ENCODE results near the gene MAGI3.
A peak's percentile ranks its signal among the peaks of the same experiment; 100 is the strongest.

The MAGI3 gene

GRCh38 chr1:113681596-113682337, 291.5 kb downstream of the MAGI3 start:
- Histone ChIP-seq H3K9ac (ENCODE audit: low read length) (no peak overlapping the region), H2BK5ac (ENCODE audit: low read length) (no peak overlapping the region), H3K79me1 (ENCODE audit: low read length) (no peaks in the 10 kb centered on the region), H2AK5ac (ENCODE audit: low read length) (no peak overlapping the region), H3K56ac (ENCODE audit: low read length) (no peak overlapping the region), H4K8ac (ENCODE audit: low read depth, low read length) (no peak overlapping the region), H3K4me2 (ENCODE audit: low read length) (no peak overlapping the region), H2BK15ac (replicated peaks; ENCODE audit: low read depth) (no peak overlapping the region), H3K23ac (ENCODE audit: low read length) (no peak overlapping the region), H3K4ac (ENCODE audit: low read depth, low read length) (no peak overlapping the region), H3K4me1 (ENCODE audit: control insufficient read depth, low read depth, low read length) (no peaks in the 10 kb centered on the region), H3K27me3 (ENCODE audit: insufficient read depth, low read length, poor library complexity) (no peaks in the 10 kb centered on the region), H2BK120ac (ENCODE audit: low read depth, low read length) (no peak overlapping the region), H3K4me3 (ENCODE audit: low read length) (no peak overlapping the region), H3K27ac (ENCODE audit: low read depth, low read length) (no peak overlapping the region), H3K79me2 (ENCODE audit: control insufficient read depth, insufficient read depth, low read length) (no peaks in the 10 kb centered on the region), H4K5ac (ENCODE audit: low read length) (no peak overlapping the region), H3K36me3 (ENCODE audit: control insufficient read depth, insufficient read depth, low read length) (no peaks in the 10 kb centered on the region), H3K18ac (ENCODE audit: low read length) (peak overlapping the region; percentile 51)
- no peak for DNase-seq
- no CpG with 5 or more reads among the region's 7 CpGs for whole genome bisulfite sequencing (ENCODE audit: extremely low coverage, insufficient coverage, low lambda C conversion rate)

GRCh38 chr1:113683384-113684152, 293.3 kb downstream of the MAGI3 start:
- Histone ChIP-seq H3K79me1 (ENCODE audit: low read length) (no peaks in the 10 kb centered on the region), H2BK5ac (ENCODE audit: low read length) (no peak overlapping the region), H3K27ac (ENCODE audit: low read depth, low read length) (no peak overlapping the region), H3K56ac (ENCODE audit: low read length) (no peak overlapping the region), H3K9ac (ENCODE audit: low read length) (no peak overlapping the region), H2AK5ac (ENCODE audit: low read length) (no peak overlapping the region), H3K23ac (ENCODE audit: low read length) (no peak overlapping the region), H3K4ac (ENCODE audit: low read depth, low read length) (no peak overlapping the region), H2BK15ac (replicated peaks; ENCODE audit: low read depth) (no peak overlapping the region), H3K27me3 (ENCODE audit: insufficient read depth, low read length, poor library complexity) (no peaks in the 10 kb centered on the region), H3K18ac (ENCODE audit: low read length) (no peak overlapping the region), H3K4me2 (ENCODE audit: low read length) (no peak overlapping the region), H3K79me2 (ENCODE audit: control insufficient read depth, insufficient read depth, low read length) (no peaks in the 10 kb centered on the region), H3K4me1 (ENCODE audit: control insufficient read depth, low read depth, low read length) (no peaks in the 10 kb centered on the region), H2BK120ac (ENCODE audit: low read depth, low read length) (no peak overlapping the region), H4K8ac (ENCODE audit: low read depth, low read length) (no peak overlapping the region), H3K4me3 (ENCODE audit: low read length) (no peak overlapping the region), H4K5ac (ENCODE audit: low read length) (no peak overlapping the region), H3K36me3 (ENCODE audit: control insufficient read depth, insufficient read depth, low read length) (no peaks in the 10 kb centered on the region)
- WGBS (ENCODE audit: extremely low coverage, insufficient coverage, low lambda C conversion rate), result no CpG with 5 or more reads among the region's 8 CpGs
- DNase-seq, result no peak

GRCh38 chr1:113684153-113684541, 293.8 kb downstream of the MAGI3 start:
- Histone ChIP-seq H3K23ac (ENCODE audit: low read length) (no peak overlapping the region), H3K79me2 (ENCODE audit: control insufficient read depth, insufficient read depth, low read length) (no peaks in the 10 kb centered on the region), H2BK5ac (ENCODE audit: low read length) (no peak overlapping the region), H3K56ac (ENCODE audit: low read length) (no peak overlapping the region), H3K36me3 (ENCODE audit: control insufficient read depth, insufficient read depth, low read length) (no peaks in the 10 kb centered on the region), H3K18ac (ENCODE audit: low read length) (no peak overlapping the region), H3K4ac (ENCODE audit: low read depth, low read length) (no peak overlapping the region), H3K4me1 (ENCODE audit: control insufficient read depth, low read depth, low read length) (no peaks in the 10 kb centered on the region), H3K4me3 (ENCODE audit: low read length) (no peak overlapping the region), H2AK5ac (ENCODE audit: low read length) (no peak overlapping the region), H3K79me1 (ENCODE audit: low read length) (no peaks in the 10 kb centered on the region), H4K5ac (ENCODE audit: low read length) (no peak overlapping the region), H3K4me2 (ENCODE audit: low read length) (no peak overlapping the region), H2BK120ac (ENCODE audit: low read depth, low read length) (no peak overlapping the region), H3K27ac (ENCODE audit: low read depth, low read length) (no peak overlapping the region), H3K27me3 (ENCODE audit: insufficient read depth, low read length, poor library complexity) (no peaks in the 10 kb centered on the region), H3K9ac (ENCODE audit: low read length) (no peak overlapping the region), H4K8ac (ENCODE audit: low read depth, low read length) (no peak overlapping the region), H2BK15ac (replicated peaks; ENCODE audit: low read depth) (no peak overlapping the region)
- no CpG with 5 or more reads among the region's 6 CpGs for WGBS (ENCODE audit: extremely low coverage, insufficient coverage, low lambda C conversion rate)
- DNase-seq, result no peak

- H3K79me1 ChIP-seq (ENCODE audit: low read length), result no peaks in the 10 kb centered on the region
- H2BK5ac ChIP-seq (ENCODE audit: low read length), result no peak overlapping the region
- H3K4me2 ChIP-seq (ENCODE audit: low read length), result no peak overlapping the region
- no peak overlapping the region for H4K8ac ChIP-seq (ENCODE audit: low read depth, low read length)
- no peak overlapping the region for H3K27ac ChIP-seq (ENCODE audit: low read depth, low read length)
- H2BK120ac ChIP-seq (ENCODE audit: low read depth, low read length), result no peak overlapping the region
- H3K56ac ChIP-seq (ENCODE audit: low read length), result no peak overlapping the region
- H3K4me1 ChIP-seq (ENCODE audit: control insufficient read depth, low read depth, low read length), result no peaks in the 10 kb centered on the region
- H3K9ac ChIP-seq (ENCODE audit: low read length), result no peak overlapping the region
- no peaks in the 10 kb centered on the region for H3K79me2 ChIP-seq (ENCODE audit: control insufficient read depth, insufficient read depth, low read length)
- DNase-seq, result no peak
- no peaks in the 10 kb centered on the region for H3K27me3 ChIP-seq (ENCODE audit: insufficient read depth, low read length, poor library complexity)
- no peak overlapping the region for H3K4me3 ChIP-seq (ENCODE audit: low read length)
- H2BK15ac ChIP-seq (replicated peaks; ENCODE audit: low read depth), result no peak overlapping the region
- no peak overlapping the region for H3K18ac ChIP-seq (ENCODE audit: low read length)
- no peak overlapping the region for H3K23ac ChIP-seq (ENCODE audit: low read length)
- no peaks in the 10 kb centered on the region for H3K36me3 ChIP-seq (ENCODE audit: control insufficient read depth, insufficient read depth, low read length)
- no peak overlapping the region for H4K5ac ChIP-seq (ENCODE audit: low read length)
- H3K4ac ChIP-seq (ENCODE audit: low read depth, low read length), result no peak overlapping the region
- no peak overlapping the region for H2AK5ac ChIP-seq (ENCODE audit: low read length)
- WGBS (ENCODE audit: extremely low coverage, insufficient coverage, low lambda C conversion rate), result no CpG with 5 or more reads among the region's 3 CpGs
Observed at GRCh38 chr1:113686891-113687618, 296.7 kb downstream of the MAGI3 start.

GRCh38 chr1:113691184-113691583, 300.9 kb downstream of the MAGI3 start:
- no CpG with 5 or more reads among the region's 2 CpGs for WGBS (ENCODE audit: extremely low coverage, insufficient coverage, low lambda C conversion rate)
- no peak overlapping the region for H3K4me3 ChIP-seq (ENCODE audit: low read length)

More at GRCh38 chr1:113691184-113691583, 300.9 kb downstream of the MAGI3 start:
- Histone ChIP-seq H3K4ac (ENCODE audit: low read depth, low read length) (no peak overlapping the region), H2BK120ac (ENCODE audit: low read depth, low read length) (no peak overlapping the region), H3K4me1 (ENCODE audit: control insufficient read depth, low read depth, low read length) (no peaks in the 10 kb centered on the region), H2BK5ac (ENCODE audit: low read length) (no peak overlapping the region), H3K4me2 (ENCODE audit: low read length) (no peak overlapping the region), H3K27me3 (ENCODE audit: insufficient read depth, low read length, poor library complexity) (no peaks in the 10 kb centered on the region), H3K36me3 (ENCODE audit: control insufficient read depth, insufficient read depth, low read length) (no peaks in the 10 kb centered on the region), H2BK15ac (replicated peaks; ENCODE audit: low read depth) (no peak overlapping the region), H3K79me1 (ENCODE audit: low read length) (no peaks in the 10 kb centered on the region), H3K79me2 (ENCODE audit: control insufficient read depth, insufficient read depth, low read length) (no peaks in the 10 kb centered on the region), H3K56ac (ENCODE audit: low read length) (no peak overlapping the region), H3K27ac (ENCODE audit: low read depth, low read length) (no peak overlapping the region), H3K9ac (ENCODE audit: low read length) (no peak overlapping the region), H2AK5ac (ENCODE audit: low read length) (no peak overlapping the region), H3K18ac (ENCODE audit: low read length) (no peak overlapping the region), H4K5ac (ENCODE audit: low read length) (no peak overlapping the region), H4K8ac (ENCODE audit: low read depth, low read length) (no peak overlapping the region), H3K23ac (ENCODE audit: low read length) (no peak overlapping the region)
- no peak for DNase-seq

Data from mesendoderm (in vitro differentiated cells).